Activated CD4-positive, alpha-beta T cell treated with anti-CD3 and anti-CD28 coated beads for 24 hours (primary cell): Measurements from ENCODE around the gene BTBD6.

Experiments
- DNase-seq, 2 donors: peaks; one replicate each; pipeline ENCODE4 v3.0.0-alpha.2; 2020; ENCODE audit warnings: low read depth in 2 of 2

BTBD6 gene

DNA sequence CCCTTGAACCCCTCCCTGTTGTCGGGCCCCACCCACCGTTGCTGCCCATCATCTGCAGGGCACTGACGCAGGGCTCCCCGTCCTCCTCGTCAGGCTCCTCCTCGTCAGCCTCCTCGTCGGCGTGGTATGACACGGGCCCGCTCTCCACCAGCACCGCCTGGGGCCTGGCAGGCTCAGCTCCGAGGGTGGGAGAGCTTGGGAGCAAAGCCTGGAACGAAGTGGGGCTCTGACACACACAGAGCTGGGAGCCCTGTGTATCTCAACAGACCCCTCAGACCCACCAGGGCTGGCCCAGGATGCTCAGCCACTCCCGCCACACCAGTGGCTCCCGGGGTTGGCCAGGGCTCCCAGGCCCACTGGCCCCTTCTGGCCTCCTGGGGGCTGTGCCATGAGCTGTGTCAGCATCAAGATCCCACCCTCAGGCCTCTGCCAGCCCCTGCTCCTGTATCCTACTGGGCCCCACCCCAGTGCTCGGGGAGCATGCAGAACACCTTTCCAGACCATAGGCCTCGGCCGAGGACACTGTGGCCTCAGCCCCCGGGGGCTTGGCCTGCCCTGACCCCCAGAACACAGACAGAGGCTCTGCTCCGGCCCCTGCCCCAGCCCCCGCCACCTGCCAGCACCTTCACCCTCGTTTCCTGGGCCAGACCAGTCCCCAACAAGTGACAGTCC, 37.1 kb upstream of the BTBD6 start:
- no peak for DNase-seq

DNA sequence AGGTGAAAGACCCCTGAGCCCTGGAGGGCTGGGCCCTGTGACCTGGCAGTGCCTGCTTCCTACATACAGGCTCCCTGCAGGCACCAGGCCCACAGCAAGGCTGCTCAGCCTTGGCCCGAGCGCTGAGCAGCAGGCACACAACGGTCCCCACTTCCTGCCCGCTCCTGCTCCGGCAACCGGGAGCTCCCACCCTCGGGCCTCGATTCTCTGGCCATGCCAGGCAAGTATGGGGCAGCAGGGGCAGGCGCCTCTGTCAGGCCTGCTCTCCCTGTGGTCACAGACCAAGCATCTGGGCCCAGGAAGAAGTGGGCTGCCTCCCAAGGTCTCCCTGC, 36.6 kb upstream of the BTBD6 start:
- no peak for DNase-seq

DNA sequence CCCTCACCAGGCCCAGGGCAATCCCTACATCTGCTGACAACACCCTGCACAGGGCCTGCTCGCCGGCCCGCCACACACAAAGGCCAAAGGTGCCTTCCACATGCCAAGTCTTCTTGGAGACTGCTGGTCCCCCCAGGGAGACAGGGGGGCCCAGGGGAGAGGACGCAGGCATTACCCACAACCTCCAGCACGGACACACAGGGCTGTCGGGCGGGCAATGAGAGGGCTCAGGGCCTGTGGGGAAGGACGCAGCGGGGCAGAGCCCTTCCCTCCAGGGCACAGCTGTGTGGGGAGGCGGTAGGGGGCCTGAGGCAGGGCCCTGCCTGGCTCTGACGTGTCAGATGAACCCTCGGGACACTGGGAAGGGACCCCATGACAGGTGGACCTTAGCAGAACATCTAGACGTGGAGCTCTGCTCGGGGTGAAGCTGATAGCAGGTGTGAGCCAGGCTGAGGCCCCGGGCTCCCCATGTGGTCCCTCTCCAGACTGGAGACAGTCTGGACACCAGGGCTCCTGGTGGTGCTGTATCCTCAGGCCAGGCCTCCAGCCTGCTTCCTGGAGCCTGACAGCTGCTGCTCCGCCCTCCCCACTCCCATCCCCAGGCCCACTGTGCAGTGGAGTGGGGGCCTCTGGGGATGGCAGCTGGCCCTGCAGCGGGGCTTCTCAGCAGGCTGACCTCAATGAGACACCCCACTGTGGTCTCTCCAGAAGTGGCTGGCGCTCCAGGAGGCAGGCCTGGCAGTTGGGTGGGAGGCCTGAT, 35.6 kb upstream of the BTBD6 start:
- DNase-seq = no peak

DNA sequence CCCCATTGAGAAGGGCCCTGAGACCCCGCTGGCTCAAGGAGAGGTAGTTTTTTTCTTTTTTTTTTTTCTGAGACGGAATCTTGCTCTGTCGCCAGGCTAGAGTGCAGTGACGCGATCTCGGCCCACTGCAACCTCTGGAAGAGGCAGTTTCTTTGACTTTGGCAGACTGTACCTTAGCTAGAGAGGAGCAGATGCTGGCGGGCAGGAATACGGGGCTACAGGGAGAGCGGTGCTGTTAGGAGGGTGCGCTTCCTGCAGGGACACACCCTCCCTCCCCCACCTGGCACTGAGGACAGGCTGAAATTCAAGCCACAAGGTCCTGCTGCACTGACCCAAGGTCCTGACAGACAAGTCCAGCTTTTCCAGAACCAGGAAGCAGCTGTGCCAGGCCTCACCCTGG, 35.0 kb upstream of the BTBD6 start:
- no peak for DNase-seq

DNA sequence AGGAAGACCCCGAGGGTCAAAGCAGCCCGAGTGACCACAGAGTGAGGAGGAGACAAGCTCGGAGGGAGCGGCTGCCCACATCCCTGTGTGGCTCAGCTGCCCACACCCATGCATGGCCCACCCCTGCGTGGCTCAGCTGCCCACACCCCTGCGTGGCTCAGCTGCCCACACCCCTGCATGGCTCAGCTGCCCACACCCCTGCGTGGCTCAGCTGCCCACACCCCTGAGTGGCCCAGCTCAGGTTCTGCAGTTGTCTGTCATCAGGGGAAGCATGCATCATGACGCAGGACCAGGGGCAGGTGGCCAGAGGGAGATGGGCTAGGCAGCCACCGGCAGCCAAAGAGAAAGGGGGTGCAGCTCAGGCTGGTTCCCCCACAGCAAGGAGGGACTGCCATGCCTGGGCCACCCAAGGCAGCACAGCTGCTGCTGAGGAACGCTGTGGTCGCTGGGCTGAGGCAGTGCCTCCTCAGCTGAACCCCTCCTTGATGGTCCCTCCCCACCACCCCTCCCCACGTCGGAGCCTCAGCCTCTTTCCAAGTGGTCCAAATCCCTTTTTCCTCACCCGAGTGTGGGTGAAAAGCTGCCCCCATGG, 33.9 kb upstream of the BTBD6 start:
- no peak for DNase-seq

DNA sequence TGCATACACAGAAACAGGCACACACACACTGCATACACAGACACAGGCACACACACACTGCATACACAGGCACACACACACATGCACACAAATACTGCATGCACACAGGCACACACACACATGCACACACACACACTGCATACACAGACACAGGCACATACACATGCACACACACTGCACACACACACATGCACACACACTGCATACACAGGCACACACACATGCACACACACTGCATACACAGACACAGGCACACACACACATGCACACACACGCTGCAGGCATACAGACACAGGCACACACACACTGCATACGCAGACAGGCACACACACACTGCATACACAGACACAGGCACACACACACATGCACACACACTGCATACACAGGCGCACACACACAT, 32.7 kb upstream of the BTBD6 start:
- DNase-seq = no peak

DNA sequence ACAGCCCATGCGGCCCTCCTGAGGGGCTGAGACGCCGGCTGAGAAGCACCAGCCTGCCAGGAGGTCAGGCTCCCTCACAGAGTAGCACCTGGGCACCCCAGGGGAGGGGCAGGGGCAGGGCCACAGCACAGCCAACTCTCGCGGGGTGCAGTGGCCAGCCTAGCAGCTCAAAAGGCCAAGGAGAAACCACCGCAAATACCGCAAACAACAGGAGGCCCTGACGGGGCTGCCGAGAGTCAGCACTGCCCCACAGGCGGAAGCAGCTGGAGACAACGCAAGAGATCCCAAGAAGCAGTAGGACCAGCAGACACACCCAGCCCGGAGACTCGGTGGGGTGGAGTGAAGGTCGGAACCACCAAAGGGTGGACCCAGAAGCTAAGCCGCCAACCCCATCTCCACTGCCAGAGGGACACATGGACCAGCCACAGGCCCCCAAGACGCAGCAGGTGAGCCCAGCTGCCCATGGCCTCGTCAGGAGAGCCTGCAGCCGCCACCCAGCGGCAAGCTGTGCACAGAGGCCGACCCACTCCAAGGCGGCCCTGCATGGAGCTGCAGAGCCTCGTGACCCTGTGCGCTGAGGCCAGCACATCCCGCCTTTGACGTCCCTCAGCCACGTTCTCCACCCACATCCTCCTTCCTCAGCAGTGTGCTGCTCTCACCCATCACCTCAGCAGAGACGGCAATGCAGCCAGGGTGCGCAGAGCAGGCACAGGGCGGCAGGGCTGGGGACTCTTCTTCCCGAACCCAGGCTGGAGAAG, 31.7 kb upstream of the BTBD6 start:
- DNase-seq = no peak

DNA sequence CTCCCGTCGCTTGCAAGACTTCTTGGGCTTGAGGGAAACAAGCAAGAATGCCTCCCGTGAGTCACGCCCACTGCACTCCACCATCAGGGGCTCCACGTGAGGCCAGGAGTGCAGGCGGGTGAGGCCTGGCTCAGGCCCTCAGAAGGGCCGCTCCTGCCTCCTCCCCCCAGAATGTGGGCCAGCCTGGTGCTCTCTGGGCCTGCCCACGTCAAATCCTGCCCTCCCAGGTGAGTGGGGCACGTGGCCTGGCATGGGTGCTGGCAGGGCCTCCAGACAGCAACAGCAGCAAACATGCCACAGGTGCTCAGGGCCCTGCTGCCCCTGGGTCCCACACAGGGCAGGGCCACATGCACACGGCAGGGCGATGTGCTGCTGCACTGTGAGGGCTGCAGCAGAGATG, 30.6 kb upstream of the BTBD6 start:
- no peak for DNase-seq

DNA sequence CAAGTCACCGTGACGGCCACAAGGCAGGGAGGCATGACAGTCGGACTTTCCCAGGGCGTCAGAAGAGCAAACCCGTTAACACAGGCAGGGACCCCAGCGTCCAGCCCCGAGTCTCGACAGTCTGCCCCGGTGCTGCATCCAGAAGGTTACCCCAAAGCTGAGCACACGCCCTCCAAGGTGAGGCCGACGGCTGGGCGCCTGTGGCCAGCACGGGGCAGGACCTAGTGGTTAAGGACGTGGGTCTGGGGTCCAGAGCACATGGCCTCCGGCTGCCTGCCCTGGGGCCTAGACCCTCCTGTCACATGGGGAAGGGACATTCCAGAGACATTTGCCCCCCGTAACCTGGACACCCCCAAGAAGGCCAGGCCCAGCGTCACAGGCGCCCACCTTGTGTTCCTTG, 29.7 kb upstream of the BTBD6 start:
- no peak for DNase-seq

DNA sequence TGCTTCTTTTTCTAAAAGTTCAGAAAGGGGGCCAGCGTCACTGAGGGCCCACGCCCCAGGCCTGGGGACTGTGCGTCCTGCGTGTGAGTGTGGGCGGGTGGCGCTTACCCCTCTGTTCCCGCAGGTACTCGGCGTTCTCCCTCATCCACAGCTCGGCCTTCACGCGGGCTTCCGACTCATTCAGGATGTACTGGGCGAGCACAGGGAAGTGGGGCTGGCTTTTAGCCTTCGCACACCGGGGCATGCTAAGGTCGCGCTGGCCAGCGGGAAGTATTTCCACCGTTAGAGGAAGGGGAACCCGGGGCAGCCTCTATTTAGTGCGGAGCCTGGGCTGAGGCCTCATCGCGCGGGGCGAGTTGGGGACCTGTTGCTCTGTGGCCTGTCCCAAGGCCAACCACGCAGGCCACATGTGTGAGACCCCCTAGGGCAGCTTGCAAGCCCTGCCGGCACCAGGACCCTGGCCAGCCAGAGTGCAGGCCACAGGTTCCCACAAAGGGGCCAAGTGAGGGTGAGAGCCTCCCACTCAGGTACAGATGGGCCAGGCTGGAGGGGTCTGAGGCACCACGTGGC, 29.2 kb upstream of the BTBD6 start:
- no peak for DNase-seq

DNA sequence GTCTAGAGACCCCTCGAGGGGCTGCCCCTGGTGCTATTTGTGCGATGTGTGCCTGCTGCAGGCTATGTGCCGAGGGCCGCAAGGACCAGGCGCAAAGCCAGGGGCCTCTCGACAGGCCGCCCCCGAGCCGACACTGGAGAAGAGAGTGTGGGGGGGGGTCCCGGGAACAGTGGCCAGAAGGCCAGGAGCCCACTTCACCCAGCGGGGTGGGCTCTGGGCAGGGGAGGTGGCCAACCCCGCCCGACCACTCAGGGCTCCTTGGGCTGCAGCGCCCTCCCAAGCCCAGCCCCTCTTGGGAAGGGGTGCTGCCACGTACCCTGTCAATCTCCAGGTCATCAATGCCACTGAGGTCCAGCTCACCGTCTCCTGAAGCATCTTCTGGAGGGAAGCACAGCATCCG, 28.6 kb upstream of the BTBD6 start:
- no peak for DNase-seq

DNA sequence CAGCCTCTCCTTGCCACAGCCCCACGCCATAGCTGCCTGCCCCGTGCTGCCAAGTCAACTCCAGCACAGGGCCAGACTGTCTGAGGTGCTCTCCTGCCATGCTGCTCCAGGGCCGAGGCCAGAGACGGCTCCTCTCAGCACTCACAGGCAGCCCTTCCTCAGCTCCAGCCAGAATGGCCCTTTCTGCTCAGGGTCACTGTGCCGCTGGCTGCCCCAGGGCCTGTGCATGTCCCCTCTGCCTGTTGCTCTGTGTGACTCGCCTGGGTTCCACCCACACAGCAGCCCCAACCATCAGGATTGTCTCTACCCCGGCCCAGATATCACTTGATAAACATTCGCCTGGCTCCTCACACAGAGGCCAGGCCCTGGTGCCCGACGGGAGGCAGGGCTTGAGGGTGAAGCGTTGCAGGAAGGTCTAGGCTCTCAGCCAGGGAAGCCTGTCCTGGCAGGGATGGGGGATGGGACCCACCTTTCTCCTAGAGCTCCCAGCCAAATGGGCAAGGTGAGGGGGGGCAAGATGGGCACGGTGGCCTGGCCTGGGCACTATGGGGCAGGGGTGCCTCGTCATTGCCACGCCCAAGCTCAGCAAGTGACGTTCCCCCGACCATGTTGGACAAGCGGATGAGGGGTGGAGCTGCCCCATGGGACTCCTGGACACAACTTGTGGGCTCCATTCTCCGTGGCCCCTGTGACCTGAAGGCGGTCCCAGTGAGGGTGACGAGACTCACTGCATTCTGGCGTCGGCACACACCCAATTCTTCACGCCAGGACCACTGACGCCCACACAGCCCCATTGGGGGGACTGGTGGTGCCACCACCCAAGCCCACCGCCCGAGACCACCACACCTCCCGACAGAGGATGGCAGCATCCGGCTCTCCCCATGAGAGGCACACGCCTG, 27.4 kb upstream of the BTBD6 start:
- DNase-seq = no peak

DNA sequence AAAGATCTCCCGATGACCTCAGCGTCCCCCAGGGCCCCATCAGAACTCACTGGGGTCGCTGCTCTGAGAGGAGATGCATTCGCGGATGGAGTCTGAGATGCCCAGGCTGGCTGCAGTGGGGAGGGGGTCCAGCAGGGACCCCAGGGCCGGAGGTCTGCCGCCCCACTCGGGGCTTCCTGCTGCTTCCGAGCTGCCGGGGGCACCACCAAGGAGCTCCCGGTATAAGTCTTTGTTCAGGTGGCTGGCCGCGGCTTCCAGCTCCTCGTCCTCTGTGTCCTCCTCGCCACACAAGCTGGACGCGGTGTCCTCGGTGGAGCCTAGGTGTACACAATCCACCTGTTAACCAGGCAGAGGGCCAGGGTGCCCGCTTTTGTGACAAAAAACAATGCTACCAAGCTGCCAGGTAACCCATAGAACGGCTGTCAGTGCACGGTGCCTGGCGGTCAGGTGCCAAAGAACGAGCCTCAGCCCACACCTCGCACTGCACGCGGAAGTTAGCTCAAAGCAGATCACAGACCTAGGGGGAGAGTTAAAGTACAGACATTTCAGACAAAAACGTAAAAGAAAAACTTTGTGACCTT, 26.6 kb upstream of the BTBD6 start:
- DNase-seq = no peak

DNA sequence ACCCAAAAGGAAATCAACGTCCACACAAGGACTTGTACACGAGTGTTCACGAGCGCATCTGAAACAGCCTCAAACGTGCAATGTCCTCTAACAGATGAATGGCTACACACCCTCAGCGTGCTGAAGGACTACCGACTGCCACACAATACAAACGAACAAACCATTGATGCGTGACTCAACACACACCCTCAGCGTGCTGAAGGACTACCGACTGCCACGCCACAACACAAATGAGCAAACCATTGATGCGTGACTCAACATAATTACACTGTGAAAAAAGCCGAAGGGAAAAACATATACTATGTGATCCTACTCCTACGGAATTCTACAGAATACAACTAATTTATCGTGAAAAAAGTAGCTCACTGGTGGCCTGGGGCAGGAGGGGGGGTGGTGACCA, 25.1 kb upstream of the BTBD6 start:
- DNase-seq = no peak

DNA sequence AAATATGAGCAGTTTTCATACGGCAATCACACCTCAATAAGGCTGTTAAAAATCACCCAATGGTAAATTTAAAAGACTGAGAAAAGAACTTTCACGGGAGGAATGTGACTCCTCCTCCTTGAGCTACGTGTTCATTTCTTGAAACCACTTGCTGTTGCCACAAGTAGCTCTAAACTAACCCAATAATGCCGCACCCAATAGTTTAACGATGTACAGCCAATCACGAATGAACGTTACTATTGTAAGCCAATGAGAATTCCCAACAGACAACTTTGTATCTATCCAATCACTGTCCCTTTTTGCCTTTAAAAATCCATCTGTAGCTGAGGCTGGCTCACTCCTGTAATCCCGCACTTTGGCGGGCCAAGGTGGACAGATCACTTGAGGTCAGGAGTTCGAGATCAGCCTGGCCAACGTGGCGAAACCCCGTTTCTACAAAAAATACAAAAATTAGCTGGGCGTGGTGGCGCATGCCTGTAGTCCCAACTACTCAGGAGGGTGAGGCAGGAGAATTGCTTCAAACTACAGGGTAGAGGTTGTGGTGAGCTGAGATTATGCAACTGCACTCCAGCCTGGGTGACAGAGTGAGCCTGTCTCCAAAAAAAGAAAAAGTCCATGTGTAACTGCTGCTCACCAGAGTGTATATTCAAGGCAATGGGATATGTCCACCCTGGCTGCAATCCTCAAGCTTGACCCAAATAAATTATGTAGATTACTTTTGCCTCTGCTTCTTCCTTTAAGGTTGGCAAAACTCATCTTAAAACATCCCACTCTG, 24.4 kb upstream of the BTBD6 start:
- no peak for DNase-seq

DNA sequence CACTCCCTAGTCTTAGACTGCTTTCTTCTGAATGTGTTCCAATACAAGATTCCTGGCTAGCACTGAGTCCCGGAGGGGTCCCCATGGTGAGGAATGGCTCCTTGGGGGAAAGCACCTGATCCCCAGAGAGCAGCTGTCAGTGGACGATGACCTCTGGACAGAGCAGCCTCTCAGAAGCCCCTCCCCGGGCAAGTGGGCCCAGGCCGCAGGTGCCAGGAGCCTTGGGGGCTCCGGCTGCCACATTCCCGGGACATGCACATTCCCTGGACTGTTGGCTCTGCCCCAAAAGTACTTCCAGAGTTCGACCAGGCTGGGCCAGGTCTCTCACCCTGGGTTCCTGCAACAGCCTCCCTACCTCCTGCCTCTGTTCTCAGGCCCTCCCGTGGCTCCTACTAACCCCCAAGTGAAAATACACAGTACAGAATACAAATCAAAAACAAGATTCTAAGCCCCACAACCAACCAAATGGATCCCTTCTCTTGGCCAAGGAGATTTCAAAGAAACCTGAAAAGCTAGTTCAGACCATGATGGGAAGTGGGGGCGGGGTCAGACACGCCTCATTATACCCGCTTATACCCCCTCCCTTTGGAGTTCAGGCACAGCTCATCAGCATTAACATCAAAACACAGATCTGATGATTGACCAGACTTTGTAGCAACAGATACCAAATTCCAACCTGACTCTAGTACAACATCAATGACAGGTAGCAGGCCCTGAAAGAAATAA, 23.3 kb upstream of the BTBD6 start:
- no peak for DNase-seq

DNA sequence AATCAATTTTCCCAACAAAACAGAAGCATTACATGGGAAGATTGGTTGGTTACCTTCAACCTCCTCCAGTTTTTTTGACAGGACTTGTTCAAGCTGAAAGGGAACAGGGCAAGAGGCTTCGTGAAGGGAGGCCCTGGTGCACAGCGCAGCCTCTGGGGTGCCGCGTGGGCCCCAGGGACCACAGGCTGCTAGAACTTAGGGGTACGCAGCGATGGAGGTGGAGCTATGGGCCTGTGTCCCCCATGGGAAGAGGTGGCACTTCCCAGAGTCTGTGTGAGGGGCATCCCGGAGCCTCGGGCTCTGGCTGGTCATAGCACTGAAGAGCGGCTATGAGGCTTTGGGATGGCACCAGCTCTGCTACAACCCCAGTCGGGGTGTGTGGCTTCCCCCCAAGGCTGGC, 22.1 kb upstream of the BTBD6 start:
- DNase-seq = no peak

DNA sequence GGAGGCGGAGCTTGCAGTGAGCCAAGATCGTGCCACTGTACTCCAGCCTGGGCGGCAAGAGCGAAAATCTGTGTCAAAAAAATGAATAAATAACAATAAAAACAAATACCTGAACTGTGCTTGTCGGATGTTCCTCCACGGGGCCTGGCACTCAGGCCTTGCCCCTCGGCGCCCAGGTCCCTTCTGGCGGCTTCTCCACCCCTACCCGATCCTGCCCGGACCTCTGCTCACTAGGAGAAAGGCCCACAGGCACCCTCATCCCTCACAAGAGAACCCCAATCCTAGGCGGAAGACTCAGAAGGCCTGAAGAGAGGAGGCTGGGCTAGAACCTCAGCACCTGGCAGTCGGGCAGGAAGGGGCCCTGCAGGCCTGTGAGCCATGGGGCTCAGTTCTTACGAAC, 21.0 kb upstream of the BTBD6 start:
- no peak for DNase-seq

DNA sequence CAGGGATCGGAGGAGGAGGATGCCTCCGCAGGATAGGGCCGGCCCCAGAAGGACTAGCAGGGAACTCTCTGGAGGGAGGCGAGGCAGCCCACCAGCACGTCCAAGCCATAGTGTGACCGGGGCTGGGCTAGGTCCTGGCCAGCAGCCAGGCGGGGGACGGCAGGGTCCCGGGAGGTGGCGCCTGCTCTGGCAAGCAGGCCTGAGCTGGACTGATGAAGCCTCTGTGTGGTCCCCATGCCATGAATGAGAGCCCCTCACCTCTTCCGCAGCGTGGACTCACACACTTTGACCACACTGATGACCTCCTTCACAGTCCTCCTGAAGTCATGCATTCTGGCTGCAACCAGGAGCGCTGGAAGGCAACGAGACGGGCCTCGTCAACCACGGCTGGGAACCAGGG, 19.8 kb upstream of the BTBD6 start:
- no peak for DNase-seq
